GM15510 (cell line): ENCODE results near the gene PBX1.

Experiments
- POLR2A ChIP-seq: IDR thresholded peaks from 3 replicates; pipeline ENCODE4 v1.6.1; 2011; ENCODE audit warnings: borderline replicate concordance; ENCODE audit not compliant: insufficient read length; ENCODE audit errors: extremely low read depth

The PBX1 gene

DNA sequence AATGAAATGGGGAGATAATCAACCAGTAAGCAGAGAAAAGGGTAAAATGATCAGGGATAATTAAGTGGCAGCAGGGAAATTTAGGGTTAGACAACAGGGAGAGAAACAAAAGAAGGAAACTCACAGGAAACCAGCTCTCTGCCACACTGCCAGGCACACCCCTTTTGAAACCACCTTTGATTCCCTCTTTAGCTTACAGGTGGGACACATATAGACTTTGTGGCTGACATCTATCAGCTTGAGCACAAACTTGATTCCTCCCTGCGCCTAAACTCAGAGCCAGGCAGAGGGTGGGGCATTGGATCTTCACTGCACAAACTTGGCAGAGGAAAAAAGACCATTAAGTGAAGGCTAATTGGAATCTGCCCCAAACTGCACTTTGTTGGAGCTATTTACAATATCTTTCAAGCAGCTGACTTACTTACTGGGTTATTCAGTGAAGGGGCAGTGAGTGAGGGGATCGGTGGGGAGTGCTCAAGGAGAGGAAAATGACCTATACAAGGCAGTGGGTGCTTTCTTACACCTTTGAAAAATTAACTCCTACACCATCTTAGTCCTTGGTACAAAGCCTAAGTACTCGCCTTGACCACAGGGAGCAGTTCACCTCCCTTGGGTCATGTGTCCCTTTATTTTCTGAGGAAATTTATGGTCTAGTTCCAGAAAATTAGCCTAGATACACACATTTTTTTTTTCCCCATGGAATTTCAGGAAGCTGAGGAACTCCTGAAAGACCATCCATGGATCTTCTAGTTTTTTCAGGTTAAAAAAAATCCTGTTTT lies 60.2 kb downstream of the PBX1 start:
- no peak for TF ChIP-seq POLR2A

DNA sequence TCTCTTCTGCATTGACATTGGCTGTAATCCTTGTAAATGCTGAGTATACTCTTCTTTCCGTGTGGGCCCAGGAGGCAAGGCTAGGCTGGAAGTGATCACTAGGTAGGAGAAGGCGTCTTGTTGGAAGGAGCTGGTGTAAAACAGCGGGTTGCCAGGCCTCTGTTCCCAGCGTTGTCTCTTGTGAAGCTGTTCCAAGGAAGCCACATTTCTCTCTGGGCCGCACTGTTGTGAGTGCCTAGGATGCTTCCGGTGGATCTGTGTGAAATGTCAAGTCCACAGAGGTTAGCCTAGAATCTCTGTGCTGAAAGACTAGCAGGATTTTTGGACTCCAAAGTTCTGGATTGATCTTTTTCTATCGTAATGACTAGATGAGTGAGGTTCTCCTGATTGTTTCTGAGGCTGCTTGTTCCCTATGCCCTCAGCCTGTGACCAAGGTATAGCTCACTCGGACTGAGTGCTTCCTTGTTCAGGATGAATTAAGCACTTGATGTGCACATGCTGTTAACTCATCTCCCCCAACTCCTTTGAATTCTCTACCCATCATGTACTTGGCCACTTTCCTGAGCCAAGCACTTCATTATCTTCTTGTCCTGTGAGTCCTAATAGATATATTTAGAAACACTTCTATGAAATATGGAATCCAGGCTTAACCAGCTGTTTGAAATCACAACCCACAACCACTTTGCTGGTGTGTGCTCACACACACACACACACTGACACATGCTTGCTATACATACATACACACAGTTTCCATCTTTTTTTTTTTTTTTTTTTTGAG lies 63.3 kb downstream of the PBX1 start:
- no peak for TF ChIP-seq POLR2A

DNA sequence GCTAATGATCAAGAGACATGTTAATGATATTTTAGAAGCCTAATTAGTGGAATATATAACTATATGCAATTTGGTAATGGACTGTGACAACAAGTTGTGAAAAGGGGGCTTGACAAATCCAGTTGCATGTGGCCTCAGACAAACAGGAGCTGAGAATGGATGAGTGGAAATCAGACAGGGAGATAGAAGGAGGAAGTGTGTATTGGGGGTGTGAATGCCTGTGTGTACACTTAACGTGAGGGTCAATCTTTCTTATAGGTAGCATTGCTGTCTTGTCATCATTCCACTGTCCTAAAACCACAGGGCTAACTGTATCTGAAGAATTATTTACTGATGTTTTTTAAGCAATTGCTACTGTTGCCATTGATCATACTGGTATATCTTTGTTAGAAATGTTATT lies 64.8 kb downstream of the PBX1 start:
- TF ChIP-seq POLR2A: no peak

DNA sequence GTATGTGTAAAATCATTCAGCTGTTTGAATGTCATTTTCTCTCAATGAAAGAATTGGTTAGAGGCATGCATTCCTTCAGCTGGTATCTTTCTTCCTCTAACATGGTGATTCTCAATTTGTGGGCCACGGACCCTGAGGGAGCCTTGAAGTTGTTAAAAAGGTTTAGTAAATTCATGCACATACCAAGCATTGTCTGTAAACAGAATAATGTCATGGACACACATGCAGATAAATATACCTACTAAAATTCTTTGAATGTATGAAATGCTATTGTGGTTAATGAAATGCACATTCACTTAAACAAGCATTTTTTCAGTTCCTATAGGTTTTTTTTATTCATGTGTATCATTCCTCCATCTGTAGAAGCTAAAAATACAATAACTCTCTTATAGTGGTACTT lies 65.4 kb downstream of the PBX1 start:
- TF ChIP-seq POLR2A: no peak

GRCh38 chr1:164625004-164625617 lies 66.1 kb downstream of the PBX1 start:
- TF ChIP-seq POLR2A: no peak

- TF ChIP-seq POLR2A: no peak
These were observed 69.8 kb downstream of the PBX1 start for GRCh38 chr1:164628772-164629171.

DNA sequence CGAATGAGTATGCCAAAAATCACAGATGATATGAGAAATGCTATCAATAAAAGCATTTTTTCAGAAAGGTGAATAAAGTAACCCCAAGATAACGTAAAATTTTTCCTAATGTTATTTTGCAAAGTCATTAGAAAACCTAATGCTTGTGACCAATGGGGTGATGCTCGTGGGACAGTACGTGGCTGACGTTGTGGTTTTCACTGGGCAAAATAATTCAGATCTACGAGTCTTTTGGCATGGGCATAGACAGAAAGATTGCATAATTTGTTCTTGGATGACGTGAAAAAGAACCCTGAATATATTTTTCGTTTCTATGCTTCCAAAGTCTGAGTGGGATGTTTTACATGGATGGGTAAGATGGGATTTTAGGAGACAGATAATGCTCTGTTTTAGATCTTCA lies 71.0 kb downstream of the PBX1 start:
- no peak for TF ChIP-seq POLR2A

DNA sequence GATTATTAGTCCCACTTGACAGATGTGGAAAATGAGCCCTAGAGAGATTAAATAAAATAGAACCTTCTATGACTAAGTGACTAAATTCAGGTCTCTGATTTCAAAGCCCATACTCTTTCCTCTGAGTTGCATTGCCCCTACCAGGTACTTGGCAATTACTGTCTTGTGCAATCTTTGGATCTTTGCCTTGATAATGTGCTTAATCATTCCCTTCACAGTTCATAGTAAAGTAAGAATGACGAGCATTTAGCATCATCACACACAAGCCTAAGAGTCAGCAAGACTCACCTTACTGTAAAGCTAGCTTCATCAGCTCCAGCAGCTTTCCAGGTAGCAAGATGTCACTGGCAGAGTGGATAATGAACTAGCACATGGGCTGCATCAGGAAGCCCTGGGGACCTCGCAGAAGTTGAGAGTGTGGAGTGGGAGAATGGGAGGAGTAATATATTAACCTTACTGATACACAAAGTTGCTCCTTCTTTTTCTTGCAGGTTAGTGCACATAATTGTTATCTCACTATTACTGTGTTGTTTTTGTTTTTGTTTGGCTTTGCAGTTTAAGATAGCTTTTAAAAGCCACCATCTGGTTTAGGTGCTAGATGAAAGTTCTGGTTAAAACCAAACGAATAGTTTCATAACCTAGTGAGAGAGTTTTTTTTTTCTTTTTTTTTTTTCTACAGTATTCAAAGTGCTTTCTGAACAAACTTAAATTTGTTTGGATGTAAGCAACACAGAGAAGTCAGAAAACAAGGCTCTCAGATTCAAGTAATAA lies 71.8 kb downstream of the PBX1 start:
- no peak for TF ChIP-seq POLR2A

DNA sequence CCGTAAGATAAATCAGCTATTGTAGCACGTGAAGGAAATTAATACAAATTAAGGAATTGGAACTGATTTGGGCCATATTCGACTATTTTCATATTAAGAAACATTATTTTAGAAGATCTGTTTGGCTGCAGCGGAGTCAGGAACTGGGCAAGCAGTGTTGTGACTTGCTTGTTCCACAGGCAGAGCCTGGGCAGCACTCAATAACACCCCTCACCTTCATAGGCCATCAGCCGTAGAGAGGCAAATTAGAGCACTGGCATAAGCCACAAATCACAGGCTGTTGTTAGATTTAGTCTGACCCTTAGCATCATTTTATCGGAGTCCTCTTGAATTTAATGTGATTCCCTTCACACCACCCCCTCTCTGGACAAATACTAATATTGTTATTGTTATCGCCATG lies 72.8 kb downstream of the PBX1 start:
- TF ChIP-seq POLR2A: no peak

- TF ChIP-seq POLR2A: no peak
These were observed 75.0 kb downstream of the PBX1 start for GRCh38 chr1:164633997-164634396.

DNA sequence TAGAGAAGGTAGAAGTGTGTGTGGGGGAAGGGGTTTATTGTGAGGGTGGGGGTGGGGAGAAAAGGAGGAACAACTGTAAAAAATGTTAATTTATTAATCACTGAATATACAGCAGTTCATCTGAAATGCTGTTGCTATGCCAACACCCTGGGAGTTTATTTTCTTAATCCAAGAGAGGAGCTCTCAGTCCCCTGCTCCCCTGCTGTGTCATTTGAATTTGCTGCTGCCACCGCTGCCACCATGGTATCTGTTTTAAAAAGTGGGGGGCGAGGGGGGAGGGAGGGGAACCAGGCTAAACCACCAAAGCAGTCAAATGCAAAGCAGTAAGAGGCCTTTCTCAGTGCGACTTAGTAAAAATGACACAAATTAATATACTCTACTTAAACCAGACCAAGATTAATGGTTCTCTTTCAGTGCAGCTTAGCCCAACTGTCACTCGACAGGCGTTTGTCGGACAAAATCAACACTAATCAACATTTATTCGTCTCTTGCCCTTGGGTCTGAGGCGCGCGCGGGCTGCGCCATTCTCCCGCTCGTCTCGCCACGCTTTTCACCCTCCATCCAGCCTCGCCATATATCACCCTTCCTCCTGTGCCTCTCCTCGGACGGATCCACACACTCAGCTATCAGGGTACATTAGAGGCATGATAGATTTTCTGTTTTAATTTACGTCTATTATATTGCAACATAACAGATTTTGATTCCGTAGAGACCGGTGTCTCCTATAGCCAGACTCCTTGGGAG lies 76.2 kb downstream of the PBX1 start:
- no peak for TF ChIP-seq POLR2A

GRCh38 chr1:164635803-164636731 lies 77.1 kb downstream of the PBX1 start:
- no peak for TF ChIP-seq POLR2A

DNA sequence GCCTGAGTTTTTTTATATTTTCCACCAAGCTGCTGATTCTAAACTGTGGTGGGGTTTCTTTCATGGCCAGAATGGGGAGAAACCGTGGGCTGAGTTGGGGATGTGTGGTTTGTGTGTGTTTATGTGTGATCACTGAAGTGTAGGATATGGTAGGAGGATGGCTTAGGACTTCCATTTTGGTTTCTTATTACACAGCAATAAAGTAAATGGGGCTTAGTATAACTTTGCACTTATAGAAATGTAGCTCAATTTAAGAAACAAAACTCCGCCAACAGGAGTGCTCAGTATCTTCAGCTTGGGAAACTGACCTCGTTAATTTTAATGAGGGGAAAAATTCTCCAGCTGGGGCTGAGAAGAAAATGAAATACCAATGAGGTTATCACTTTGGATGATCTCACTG lies 77.8 kb downstream of the PBX1 start:
- TF ChIP-seq POLR2A: no peak
